Stimulated activated CD8-positive, alpha-beta memory T cell treated with anti-CD3 and anti-CD28 coated beads, Interleukin-15, amount 100 ng/mL, for 48 hours (primary cell): ENCODE results near the gene PGF.
"Not testable (repeated sequence)": the region's sequence is repeated elsewhere in the genome, so short reads cannot be mapped to it uniquely, and the experiment has no call there.

Experiments used
- DNase-seq, 2 donors: peaks; one replicate each; pipeline ENCODE4 v3.0.0-alpha.2; 2020; ENCODE audit warnings: low read depth in 2 of 2

Gene PGF

DNA sequence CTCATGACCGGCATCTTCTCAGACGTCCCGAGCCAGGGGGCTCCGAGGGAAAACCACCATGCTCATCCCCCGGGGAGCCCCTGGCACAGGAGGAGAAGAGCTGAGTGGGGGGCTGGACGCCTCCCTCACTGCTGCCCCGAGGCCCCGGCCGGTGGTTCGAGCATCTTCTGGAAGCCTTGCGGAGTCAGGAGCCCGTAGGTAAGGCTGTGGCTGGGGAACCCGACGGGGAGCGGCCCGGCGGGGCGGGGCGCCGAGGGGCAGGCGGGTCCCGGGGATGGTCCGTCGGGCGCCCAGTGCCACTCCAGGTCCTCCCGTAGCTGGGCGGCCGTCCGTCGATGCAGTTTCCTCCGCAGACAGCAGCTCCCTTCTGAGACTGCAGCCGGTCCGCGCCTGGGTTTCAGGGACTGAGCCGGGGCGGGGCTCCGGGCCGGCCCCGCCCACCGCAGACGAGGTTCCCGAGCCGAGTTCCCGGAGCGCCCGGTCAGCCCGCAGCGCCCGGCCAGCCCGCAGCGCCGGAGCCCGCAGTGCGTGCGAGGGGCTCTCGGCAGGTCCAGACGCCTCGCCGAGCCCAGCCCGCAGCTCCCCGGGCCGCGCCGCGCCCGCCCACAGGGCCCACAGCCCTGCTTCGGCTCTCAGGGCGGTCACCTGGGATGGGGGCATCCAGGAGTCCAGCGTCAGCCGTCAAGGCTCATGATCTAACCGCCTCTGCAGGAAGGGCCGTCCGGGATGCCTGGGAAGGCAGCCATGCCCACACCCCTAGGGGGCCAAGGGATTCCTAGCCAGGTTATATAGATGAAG is at the start of gene PGF:
Gene PGF, minus strand, starts transcription at position 369 of the 798 bp plus-strand sequence. Its CDS starts 355 bp downstream, at position 14.
- no peak for DNase-seq

DNA sequence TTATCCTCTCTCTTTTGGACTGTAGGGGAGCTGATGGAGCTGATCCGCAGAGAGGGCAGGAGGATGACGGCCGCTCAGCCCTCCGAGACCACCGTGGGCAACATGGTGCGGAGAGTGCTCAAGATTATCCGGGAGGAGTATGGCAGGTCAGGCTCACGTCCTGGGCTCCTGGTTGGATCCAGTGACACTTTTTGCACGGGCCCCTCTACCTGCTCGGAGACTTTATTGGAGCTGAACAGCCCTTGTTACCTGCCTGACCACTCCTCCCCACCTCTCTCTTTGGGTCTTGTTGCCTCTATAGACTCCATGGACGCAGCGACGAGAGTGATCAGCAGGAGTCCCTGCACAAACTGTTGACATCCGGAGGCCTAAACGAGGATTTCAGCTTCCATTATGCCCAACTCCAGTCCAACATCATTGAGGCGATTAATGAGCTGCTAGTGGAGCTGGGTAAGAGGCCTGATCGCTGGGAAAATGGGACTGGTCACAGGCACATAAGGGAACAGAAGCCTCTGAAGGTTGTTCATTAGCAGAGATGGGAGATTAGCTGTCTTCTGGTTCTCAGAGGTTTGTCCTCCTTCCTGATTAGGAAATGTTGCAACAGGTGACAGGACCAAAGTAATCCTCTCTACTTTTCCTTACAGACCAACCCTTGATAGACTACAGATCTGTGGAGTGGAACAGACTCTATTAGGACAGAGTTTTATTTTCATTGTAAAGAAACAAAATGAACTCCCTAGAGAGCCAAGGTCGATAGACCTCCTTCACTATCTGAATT is 48.0 kb upstream of the PGF start:
- no peak for DNase-seq

GRCh38 chr14:75002392-75003249 is 47.2 kb upstream of the PGF start, which contains the start of gene EIF2B2:
EIF2B2 (plus strand) TSS chr14:75002921; CDS start chr14:75002991, 70 bp downstream.
- peak; percentile 99 for DNase-seq

GRCh38 chr14:75001899-75002298 is 46.5 kb upstream of the PGF start:
- no peak for DNase-seq

- no peak for DNase-seq
Measured at GRCh38 chr14:75001261-75001660, 45.9 kb upstream of the PGF start.

- not testable (repeated sequence) for DNase-seq
Measured at GRCh38 chr14:74995781-74996180, 40.4 kb upstream of the PGF start.

GRCh38 chr14:74994182-74994581 is 38.8 kb upstream of the PGF start:
- not testable (repeated sequence) for DNase-seq

DNA sequence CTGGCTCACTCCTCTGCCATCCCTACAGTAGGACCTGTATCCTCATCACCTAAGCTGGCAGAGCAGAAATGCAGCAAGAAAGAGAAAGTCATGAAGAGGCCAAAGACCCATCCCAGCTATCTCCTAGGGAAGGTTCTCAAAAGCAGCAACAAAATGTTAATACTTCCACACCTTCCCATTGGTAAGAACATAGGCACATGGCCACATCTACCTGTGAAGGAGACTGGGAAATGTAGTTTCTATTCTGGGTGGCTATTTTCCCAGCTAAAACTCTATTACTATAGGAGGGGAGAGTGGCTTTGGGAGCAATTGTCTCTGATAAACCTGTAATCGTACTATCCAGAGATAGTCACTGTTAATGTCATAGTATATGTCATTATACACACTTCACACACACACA is 33.6 kb upstream of the PGF start:
- no peak for DNase-seq

- no peak for DNase-seq
Measured at GRCh38 chr14:74988131-74988530, 32.7 kb upstream of the PGF start.

GRCh38 chr14:74985806-74986205 is 30.4 kb upstream of the PGF start:
- no peak for DNase-seq

DNA sequence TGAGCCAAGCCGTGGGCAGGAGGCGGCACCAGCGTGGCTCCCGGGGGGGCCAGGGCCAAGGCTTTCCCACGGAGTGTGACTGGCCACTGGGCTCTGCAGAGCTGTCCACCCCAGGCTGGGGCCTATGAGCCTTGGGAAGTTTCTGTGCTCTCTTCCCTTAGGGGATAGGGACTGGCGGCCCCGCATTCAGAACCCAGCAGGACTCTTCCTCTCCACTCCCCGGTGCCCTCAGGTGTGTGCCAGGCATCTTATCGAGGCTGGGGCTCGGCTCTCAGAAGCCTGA is 29.6 kb upstream of the PGF start:
- no peak for DNase-seq

DNA sequence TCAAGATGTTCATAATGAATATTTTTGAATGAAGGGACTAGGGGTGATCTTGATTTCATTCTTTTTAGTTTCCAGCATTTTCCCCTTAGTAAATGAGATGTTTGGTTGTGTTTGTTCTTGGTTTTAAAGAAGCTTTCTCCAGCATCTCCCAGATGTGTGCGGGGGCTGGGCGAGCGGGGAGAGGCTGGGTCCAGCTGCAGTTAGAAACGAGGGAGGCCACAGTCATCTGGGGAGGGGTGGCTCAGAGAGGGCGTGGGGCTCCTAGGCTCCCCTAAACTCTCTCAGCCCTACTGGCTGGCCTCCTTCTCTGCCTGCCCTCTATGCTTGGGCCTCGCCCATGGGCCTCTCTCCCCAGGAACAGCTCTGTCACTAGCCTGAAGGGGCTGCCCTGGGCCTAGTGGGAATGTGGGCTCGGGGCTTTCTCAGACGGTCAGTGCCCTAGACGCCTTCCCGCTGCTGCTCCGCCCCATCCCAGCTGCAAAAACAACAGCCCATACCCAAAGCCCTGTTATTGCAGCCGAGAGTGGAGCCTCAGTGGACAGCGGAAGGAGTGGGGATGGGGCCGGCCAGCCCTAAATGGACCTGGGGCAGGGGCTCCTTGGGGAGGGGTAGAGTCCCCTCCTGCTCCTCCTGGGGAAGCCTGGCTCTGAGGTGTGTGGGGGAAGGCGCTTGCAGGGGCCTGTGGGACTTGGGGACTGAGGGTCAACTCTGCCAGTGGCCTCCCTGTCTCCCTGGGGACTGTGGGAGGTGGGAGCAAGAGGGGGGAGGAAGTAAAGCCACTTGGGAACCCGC is 29.0 kb upstream of the PGF start:
- DNase-seq, result no peak

- no peak for DNase-seq
Measured at GRCh38 chr14:74983343-74983742, 27.9 kb upstream of the PGF start.

DNA sequence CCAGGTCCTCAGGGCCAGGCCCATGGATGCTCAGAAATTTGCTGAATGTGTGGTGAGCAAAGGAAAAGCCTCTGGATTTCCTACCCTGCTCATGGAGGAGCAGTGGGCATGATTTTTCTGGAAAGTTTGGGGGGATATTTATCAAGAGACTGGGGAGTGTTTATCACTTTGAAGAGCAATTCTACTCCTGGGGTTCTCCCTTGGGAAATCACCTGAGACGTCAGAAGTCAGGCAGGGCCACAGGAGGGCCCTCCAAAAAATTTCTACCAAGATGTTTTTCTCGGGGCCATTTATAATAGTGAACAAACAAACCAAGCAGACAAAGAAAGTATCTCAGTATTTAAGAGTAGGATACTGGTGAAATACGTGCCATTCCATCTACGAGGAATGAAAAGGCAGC is 27.3 kb upstream of the PGF start:
- no peak for DNase-seq

GRCh38 chr14:74981833-74982232 is 26.4 kb upstream of the PGF start:
- DNase-seq, result no peak

DNA sequence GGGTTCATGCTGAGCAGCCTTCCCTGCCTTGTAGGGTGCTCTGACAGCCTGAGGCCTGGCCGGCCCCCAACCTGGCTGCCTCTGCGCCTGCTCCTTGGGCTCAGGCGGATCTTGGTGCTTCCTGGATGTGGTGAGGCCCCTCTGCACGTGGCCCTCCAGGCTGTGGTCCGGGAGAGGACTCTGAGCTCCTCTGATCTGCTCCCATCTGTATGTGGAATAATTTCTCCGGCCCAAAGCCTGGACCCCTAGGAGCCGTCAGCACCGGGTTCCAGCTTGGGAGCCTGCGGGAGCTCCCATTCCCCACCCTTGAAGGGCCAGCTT is 26.0 kb upstream of the PGF start:
- DNase-seq, result no peak

DNA sequence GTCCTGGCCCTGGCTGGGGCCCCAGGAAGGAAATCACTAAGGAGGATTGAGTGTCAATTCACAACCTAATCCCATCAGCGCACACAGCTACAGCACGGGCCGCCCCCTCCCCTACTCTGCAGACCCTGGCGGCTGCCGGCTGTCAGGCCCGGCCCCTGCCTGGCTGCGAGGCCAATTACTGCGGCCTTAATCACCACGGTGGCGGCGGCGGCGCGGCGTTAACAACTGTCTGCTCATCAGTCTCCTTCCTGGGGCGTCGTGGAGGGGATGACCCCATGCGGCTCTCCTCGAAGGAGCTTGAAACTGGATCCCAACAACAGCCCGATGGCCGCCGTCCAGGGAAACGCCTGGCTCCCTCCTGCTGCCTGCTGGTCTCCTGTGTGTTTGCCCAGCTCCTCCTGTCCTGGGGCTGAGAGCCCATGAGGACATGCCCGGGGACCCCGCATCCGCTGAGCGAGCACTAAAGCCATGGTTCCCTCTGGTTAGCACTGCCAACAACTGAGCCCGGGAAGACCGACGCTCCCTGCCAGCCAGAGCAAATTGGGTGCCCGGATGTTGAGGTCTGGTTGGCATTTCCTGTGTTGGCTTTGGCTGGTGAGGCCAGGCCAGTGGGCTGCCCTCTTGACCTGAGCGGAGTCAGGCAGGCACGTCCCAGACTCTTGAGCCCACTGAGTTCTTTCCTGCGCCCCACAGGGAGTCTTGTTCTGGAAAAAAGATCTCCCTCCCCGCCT is 25.5 kb upstream of the PGF start:
- no peak for DNase-seq

GRCh38 chr14:74980398-74980730 is 25.0 kb upstream of the PGF start:
- DNase-seq, result no peak

DNA sequence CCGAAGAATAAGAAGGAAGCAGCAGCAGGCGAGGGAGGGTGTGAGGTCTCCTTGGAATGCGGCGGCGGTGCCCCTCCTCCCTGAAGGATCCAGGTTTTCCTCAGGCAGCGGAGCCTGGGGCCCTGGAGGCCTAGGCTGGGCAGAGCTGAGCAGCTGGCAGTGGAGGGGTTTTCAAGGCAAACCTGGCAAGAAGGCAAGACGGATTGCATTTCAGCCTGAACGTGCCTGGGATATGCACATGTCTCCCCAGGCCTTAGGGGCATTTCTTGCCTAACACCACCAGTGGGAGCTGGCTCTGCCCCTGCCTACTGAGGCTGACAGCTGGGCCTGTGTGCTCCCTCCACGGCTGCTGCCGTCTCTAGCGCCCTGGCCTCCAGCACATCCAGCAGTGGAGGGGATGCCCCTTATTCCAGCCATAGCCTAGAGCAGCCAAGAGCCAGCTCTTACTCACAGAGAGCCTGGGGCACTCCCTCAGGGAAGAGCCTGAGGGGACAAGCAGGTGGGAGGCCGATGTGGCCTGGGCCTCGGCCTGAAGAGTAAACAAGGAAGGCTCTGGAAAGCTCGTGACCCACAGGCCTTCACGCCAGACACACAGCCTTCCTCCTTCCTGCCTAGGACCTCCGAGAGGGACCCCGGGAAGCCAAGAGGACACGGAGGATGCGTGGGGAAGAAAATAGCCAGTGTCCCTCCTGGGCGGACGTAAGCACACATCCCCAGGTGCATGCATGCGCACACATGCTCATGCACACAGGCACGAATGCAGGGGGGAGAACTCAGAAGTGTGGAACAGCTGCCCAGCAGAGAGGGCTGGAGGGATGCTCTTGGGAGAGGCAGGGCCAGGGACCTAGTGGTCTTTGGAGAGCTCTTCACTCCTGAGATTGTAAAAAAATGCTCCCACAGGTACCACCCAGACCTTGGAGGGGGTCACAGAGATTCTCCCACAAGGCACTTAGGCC is 24.3 kb upstream of the PGF start:
- DNase-seq, result no peak

- no peak for DNase-seq
Measured at GRCh38 chr14:74979029-74979428, 23.6 kb upstream of the PGF start.
